ENCODE data around the gene OLFM3. TPM values are rescaled to one million over a fixed set of nuclear protein-coding genes. Genes with fewer than 3 reads are reported as not detected.

Gene OLFM3
- total and polyA plus RNA-seq, 2 donors (not counting 3 experiments of a cell fraction or from before 2014, with no cell fraction given), result not detected

DNA sequence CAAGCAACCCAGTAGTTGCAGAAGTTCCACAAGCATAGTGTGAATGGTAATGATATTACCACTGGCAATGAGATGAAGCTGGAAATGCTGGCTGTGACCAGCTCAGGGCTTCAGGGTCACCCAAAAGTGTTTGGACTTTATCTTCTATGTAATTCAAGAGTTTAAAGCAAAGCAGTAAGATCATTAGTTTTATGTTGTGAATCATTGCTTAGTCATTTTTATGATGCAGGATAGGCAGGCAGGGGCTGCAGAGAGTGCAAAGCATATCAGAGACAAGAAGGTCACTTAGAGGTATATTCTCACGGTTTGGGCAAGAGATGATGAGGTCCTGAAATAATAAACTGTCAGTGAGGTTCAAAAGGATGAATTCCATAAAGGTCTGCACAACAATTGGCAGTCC lies 147.4 kb downstream of the OLFM3 start:
- no peak overlapping the region for H2AFZ ChIP-seq (ENCODE audit: low read depth, low read length)
- no peak for DNase-seq (ENCODE audit: low read depth, low spot score)
- intact Hi-C loops (cut with micrococcal nuclease) (no loop called here), dilution Hi-C loops (cut with MboI; ENCODE audit: extremely low pct_ligation_motif_present, low sequenced_read_pairs) (no loop called here)
- H3K27me3 ChIP-seq (ENCODE audit: control insufficient read depth in 2 of 2, insufficient read depth in 2 of 2, low read length in 2 of 2), result peaks cover 4 to 18% of the 10 kb centered on the region in 2 experiments
- H3K4me3 ChIP-seq (replicated peaks in 1 of 3; ENCODE audit: insufficient read depth in 1 of 3, low read depth in 1 of 3, low read length in 3 of 3), result no peak overlapping the region
- no TSS peak for BruUV-seq (replicated peaks)
- H3K27ac ChIP-seq (ENCODE audit: insufficient read depth, low read depth, low read length), result no peak overlapping the region
- ChIA-PET POLR2A (no interaction called here), CTCF (no interaction called here)
- H4K20me1 ChIP-seq (replicated peaks; ENCODE audit: control insufficient read depth, extremely low read depth, insufficient read depth, low read length), result no peaks in the 10 kb centered on the region
- H3K36me3 ChIP-seq (ENCODE audit: control insufficient read depth in 2 of 2, extremely low read depth in 1 of 2, insufficient read depth in 2 of 2, low read length in 2 of 2), result no peaks in the 10 kb centered on the region
- H3K9me1 ChIP-seq (replicated peaks; ENCODE audit: control insufficient read depth, extremely low read depth, insufficient read depth, low read length), result no peaks in the 10 kb centered on the region
- H3K4me1 ChIP-seq (ENCODE audit: control insufficient read depth, extremely low read depth, insufficient read depth, low read length), result no peaks in the 10 kb centered on the region
- H3K9me3 ChIP-seq (replicated peaks; ENCODE audit: control insufficient read depth, insufficient read depth, low read length), result no peaks in the 10 kb centered on the region
- no peak overlapping the region for H3K4me2 ChIP-seq (ENCODE audit: insufficient read depth, low read length)
- no peak overlapping the region for H3K9ac ChIP-seq (replicated peaks; ENCODE audit: extremely low read depth, insufficient read depth, low read length)
- H3K79me2 ChIP-seq (ENCODE audit: control insufficient read depth, insufficient read depth, low read length), result no peaks in the 10 kb centered on the region
- FAIRE-seq, result no peak
- TF ChIP-seq GATA2 (IDR thresholded peaks at IDR 0.05; ENCODE audit: insufficient read depth, insufficient read length, low read depth, low read length) (no peak), EZH2 (IDR thresholded peaks at IDR 0.05; ENCODE audit: borderline replicate concordance, low read depth, low read length, severe bottlenecking) (no peak), POLR2A (IDR thresholded peaks at IDR 0.05; ENCODE audit: low read depth, low read length) (no peak), JUN (IDR thresholded peaks at IDR 0.05; ENCODE audit: borderline replicate concordance, insufficient read depth, insufficient read length, low read depth) (no peak), FOS (IDR thresholded peaks at IDR 0.05; ENCODE audit: borderline replicate concordance, insufficient read depth, low read length) (no peak), CTCF (IDR thresholded peaks at IDR 0.05; ENCODE audit: extremely low read depth in 1 of 2, insufficient read depth in 1 of 2, low read depth in 1 of 2, low read length in 2 of 2) (no peak), POLR2AphosphoS5 (IDR thresholded peaks at IDR 0.05; ENCODE audit: insufficient read depth, low read depth, low read length) (no peak), MYC (IDR thresholded peaks at IDR 0.05; ENCODE audit: low read depth, low read length) (no peak)
- TF ChIP-seq, protein P1, sequence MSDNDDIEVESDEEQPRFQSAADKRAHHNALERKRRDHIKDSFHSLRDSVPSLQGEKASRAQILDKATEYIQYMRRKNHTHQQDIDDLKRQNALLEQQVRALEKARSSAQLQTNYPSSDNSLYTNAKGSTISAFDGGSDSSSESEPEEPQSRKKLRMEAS (IDR thresholded peaks at IDR 0.05; ENCODE audit: insufficient read depth, insufficient read length), result no peak

Measured in endothelial cell of umbilical vein (primary cell).